ENCODE data around the gene SUN2. TPM values are rescaled to one million over a fixed set of nuclear protein-coding genes. Genes with fewer than 3 reads are reported as not detected.

Gene SUN2
- total and polyA plus RNA-seq, 2 of the 13 experiments (the other 11 are each of a cell fraction or from before 2014, with no cell fraction given) = 45.6 to 56.6 TPM

DNA sequence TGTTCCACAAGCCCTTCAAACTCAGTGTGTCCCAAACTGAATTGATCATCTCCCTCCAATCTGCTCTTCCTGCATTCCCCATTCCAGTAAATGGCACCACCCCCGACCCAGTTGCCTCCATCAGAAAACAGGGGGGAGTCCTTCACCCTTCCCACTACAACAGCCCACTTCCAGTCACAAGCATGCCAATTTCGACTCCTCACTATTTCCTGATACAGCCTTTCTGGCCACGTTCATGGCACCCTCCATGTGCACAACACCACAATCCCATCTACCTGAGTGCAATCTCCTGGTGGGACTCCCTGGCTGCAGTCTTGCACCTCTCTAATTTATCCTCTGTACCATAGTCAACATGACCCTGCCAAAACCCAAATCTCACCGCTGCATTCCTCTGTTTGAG lies 39.8 kb upstream of the SUN2 start (continued):
- TF ChIP-seq ZBTB42 (CRISPR knock-in tag; IDR thresholded peaks at IDR 0.05) = no peak

DNA sequence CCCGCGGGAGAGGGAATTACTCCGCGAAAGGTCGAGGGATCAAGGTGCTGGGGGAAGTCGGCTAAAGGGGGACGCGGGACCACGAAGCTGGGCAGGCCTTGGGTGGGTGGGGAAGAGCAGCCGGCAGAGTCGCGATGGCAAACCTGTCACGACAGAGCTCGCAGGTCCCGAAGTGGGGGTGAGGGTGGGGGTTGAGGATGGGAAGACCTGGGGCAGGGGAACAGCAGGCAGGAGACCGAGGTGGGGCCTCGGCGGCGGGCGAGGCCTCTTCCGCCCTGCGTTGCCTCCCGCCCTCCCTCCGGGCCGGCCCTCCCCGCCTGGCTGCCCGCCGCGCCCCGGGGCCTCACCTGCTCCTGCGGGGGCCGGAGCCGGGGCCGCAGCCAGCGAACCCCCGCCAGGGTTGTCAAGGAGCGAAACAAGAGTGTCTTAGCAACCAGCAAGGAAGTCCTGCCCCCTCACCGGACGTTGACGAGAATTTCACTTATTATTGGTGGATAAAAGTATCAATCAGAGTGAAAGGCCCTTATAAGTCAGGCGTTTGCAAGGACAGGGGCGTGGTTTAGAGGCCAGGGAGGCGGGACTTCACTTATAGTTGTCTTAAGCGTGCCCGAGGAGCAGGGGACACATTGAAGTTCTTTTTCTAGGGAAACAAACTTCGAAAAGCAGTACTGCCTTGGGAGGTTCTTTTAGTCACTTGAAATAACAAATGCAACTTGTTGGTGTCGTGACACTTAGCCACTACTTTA lies 38.1 kb upstream of the SUN2 start, which contains the start of gene DNAL4:
Gene DNAL4, minus strand, starts transcription at position 423 of the 746 bp plus-strand sequence. CDS start 11,412 bp downstream, outside the sequence.
- BruUV-seq (replicated peaks) = no TSS peak
- no peaks in the 10 kb centered on the region for H4K20me1 ChIP-seq (ENCODE audit: insufficient read depth, low read length)
- DNase-seq (ENCODE audit: low spot score) (peak; percentile 96), FAIRE-seq (peak; percentile 94), ATAC-seq (peak; percentile 97)
- H3K9me3 ChIP-seq (ENCODE audit: low read length) = no peaks in the 10 kb centered on the region
- peak within 1 kb of the TSS; percentile 85 for H3K4me2 ChIP-seq (ENCODE audit: low read depth, low read length)
- H3K27me3 ChIP-seq (ENCODE audit: control insufficient read depth in 1 of 2, insufficient read depth in 2 of 2, low read length in 2 of 2) = peaks cover 0 to 4% of the 10 kb centered on the region in 2 experiments; a peak in 2 of 5 replicates
- in situ Hi-C loops (cut with HindIII; ENCODE audit: extremely low pct_ligation_motif_present, low pct_unique_long_range_greater_than_20kb) = no loop called here
- ChIA-PET CTCF (ENCODE audit: low intra/inter-chr PET ratio, low total read pairs) (no interaction called here), POLR2A (no interaction called here)
- H3K79me2 ChIP-seq (ENCODE audit: insufficient read depth, low read length) = no peaks in the 10 kb centered on the region
- no peaks in the 10 kb centered on the region for H3K36me3 ChIP-seq (replicated peaks in 1 of 2; ENCODE audit: control insufficient read depth in 1 of 2, insufficient read depth in 2 of 2, low read length in 2 of 2)
- intact Hi-C loops (cut with micrococcal nuclease; ENCODE audit: unreplicated experiment) = no loop called here
- peaks cover 29% of the 10 kb centered on the region for H3K4me1 ChIP-seq (ENCODE audit: insufficient read depth, low read length)
- peak within 1 kb of the TSS; percentile 39 for H3K27ac ChIP-seq (ENCODE audit: extremely low read length, insufficient read depth, low read length)
- H3K4me3 ChIP-seq (replicated peaks in 1 of 3; ENCODE audit: insufficient read depth in 1 of 3, low read depth in 2 of 3, low read length in 3 of 3) = peak within 1 kb of the TSS; percentile 78 to 95 (median 83)
- H2AFZ ChIP-seq (ENCODE audit: low read length) = peak within 1 kb of the TSS; percentile 92
- H3K9ac ChIP-seq (ENCODE audit: insufficient read depth, low read depth, low read length) = peak within 1 kb of the TSS; percentile 77
- under 1% methylated on average over 29 of the region's 47 CpGs for WGBS (ENCODE audit: low lambda C conversion rate)
- TF ChIP-seq CCAR2 (optimal IDR thresholded peaks at IDR 0.05; ENCODE audit: low read depth, low read length) (no peak), RFXANK (CRISPR knock-in tag; IDR thresholded peaks at IDR 0.05) (no peak), HDAC1 (CRISPR knock-in tag; IDR thresholded peaks at IDR 0.05) (peak; percentile 42; the same call in 1 of the 2 replicates), NR2F2 (IDR thresholded peaks at IDR 0.05; ENCODE audit: borderline replicate concordance, low read depth) (no peak), THAP11 (CRISPR knock-in tag; IDR thresholded peaks at IDR 0.05) (peak; percentile 80), ZNF549 (CRISPR knock-in tag; IDR thresholded peaks at IDR 0.05) (no peak), SIX1 (CRISPR knock-in tag; IDR thresholded peaks at IDR 0.05; ENCODE audit: borderline replicate concordance) (no peak)
- TF ChIP-seq, protein P1, sequence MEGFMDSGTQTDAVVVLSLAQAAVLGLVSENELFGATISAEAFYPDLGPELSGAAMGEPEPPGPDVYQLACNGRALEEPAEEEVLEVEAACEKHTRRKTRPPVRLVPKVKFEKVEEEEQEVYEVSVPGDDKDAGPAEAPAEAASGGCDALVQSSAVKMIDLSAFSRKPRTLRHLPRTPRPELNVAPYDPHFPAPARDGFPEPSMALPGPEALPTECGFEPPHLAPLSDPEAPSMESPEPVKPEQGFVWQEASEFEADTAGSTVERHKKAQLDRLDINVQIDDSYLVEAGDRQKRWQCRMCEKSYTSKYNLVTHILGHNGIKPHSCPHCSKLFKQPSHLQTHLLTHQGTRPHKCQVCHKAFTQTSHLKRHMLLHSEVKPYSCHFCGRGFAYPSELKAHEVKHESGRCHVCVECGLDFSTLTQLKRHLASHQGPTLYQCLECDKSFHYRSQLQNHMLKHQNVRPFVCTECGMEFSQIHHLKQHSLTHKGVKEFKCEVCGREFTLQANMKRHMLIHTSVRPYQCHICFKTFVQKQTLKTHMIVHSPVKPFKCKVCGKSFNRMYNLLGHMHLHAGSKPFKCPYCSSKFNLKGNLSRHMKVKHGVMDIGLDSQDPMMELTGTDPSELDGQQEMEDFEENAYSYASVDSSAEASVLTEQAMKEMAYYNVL (CRISPR knock-in tag; IDR thresholded peaks at IDR 0.05; ENCODE audit: borderline replicate concordance) = no peak
- TF ChIP-seq, protein P2, sequence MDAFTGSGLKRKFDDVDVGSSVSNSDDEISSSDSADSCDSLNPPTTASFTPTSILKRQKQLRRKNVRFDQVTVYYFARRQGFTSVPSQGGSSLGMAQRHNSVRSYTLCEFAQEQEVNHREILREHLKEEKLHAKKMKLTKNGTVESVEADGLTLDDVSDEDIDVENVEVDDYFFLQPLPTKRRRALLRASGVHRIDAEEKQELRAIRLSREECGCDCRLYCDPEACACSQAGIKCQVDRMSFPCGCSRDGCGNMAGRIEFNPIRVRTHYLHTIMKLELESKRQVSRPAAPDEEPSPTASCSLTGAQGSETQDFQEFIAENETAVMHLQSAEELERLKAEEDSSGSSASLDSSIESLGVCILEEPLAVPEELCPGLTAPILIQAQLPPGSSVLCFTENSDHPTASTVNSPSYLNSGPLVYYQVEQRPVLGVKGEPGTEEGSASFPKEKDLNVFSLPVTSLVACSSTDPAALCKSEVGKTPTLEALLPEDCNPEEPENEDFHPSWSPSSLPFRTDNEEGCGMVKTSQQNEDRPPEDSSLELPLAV (CRISPR knock-in tag; conservative IDR thresholded peaks at IDR 0.05; ENCODE audit: low read depth) = no peak
- TF ChIP-seq, protein P3, sequence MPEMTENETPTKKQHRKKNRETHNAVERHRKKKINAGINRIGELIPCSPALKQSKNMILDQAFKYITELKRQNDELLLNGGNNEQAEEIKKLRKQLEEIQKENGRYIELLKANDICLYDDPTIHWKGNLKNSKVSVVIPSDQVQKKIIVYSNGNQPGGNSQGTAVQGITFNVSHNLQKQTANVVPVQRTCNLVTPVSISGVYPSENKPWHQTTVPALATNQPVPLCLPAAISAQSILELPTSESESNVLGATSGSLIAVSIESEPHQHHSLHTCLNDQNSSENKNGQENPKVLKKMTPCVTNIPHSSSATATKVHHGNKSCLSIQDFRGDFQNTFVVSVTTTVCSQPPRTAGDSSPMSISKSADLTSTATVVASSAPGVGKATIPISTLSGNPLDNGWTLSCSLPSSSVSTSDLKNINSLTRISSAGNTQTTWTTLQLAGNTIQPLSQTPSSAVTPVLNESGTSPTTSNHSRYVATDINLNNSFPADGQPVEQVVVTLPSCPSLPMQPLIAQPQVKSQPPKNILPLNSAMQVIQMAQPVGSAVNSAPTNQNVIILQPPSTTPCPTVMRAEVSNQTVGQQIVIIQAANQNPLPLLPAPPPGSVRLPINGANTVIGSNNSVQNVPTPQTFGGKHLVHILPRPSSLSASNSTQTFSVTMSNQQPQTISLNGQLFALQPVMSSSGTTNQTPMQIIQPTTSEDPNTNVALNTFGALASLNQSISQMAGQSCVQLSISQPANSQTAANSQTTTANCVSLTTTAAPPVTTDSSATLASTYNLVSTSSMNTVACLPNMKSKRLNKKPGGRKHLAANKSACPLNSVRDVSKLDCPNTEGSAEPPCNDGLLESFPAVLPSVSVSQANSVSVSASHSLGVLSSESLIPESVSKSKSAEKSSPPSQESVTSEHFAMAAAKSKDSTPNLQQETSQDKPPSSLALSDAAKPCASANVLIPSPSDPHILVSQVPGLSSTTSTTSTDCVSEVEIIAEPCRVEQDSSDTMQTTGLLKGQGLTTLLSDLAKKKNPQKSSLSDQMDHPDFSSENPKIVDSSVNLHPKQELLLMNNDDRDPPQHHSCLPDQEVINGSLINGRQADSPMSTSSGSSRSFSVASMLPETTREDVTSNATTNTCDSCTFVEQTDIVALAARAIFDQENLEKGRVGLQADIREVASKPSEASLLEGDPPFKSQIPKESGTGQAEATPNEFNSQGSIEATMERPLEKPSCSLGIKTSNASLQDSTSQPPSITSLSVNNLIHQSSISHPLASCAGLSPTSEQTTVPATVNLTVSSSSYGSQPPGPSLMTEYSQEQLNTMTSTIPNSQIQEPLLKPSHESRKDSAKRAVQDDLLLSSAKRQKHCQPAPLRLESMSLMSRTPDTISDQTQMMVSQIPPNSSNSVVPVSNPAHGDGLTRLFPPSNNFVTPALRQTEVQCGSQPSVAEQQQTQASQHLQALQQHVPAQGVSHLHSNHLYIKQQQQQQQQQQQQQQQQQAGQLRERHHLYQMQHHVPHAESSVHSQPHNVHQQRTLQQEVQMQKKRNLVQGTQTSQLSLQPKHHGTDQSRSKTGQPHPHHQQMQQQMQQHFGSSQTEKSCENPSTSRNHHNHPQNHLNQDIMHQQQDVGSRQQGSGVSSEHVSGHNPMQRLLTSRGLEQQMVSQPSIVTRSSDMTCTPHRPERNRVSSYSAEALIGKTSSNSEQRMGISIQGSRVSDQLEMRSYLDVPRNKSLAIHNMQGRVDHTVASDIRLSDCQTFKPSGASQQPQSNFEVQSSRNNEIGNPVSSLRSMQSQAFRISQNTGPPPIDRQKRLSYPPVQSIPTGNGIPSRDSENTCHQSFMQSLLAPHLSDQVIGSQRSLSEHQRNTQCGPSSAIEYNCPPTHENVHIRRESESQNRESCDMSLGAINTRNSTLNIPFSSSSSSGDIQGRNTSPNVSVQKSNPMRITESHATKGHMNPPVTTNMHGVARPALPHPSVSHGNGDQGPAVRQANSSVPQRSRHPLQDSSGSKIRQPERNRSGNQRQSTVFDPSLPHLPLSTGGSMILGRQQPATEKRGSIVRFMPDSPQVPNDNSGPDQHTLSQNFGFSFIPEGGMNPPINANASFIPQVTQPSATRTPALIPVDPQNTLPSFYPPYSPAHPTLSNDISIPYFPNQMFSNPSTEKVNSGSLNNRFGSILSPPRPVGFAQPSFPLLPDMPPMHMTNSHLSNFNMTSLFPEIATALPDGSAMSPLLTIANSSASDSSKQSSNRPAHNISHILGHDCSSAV (CRISPR knock-in tag; IDR thresholded peaks at IDR 0.05; ENCODE audit: borderline replicate concordance) = no peak

Measured in HepG2 (cell line).